Large intestine (tissue), 3 donors: Measurements from ENCODE around the gene MYH11. TPM values are rescaled to one million over a fixed set of nuclear protein-coding genes. Genes with fewer than 3 reads are reported as not detected.

Experiments used
- DNase-seq, 2 donors: peaks; one replicate each; pipeline versions ENCODE4 v3.0.0 to v3.0.0-alpha.2; 2013
- H3K27ac ChIP-seq: one replicate; pipeline ENCODE4 v1.5.1; 2013; ENCODE audit warnings: low read length
- H3K27me3 ChIP-seq: 2 replicates; pipeline ENCODE4 v1.6.1; 2013; ENCODE audit warnings: low read length; ENCODE audit not compliant: control insufficient read depth, insufficient read depth
- H3K36me3 ChIP-seq: 2 replicates; pipeline ENCODE4 v1.6.1; 2013; ENCODE audit warnings: low read length; ENCODE audit not compliant: control insufficient read depth, insufficient read depth
- H3K4me1 ChIP-seq: one replicate; pipeline ENCODE4 v1.6.1; 2013; ENCODE audit warnings: low read length; ENCODE audit not compliant: control insufficient read depth, insufficient read depth
- H3K4me3 ChIP-seq: one replicate; pipeline ENCODE4 v1.5.1; 2013; ENCODE audit warnings: low read length
- H3K9me3 ChIP-seq: one replicate; pipeline ENCODE4 v1.6.1; 2013; ENCODE audit warnings: mild to moderate bottlenecking, low read depth, low read length, moderate library complexity; ENCODE audit not compliant: control insufficient read depth
- WGBS: methylation state at CpG from one replicate; pipeline ENCODE4 v1.1.5; 2013; ENCODE audit warnings: low lambda C conversion rate; ENCODE audit not compliant: insufficient coverage; 5-methylcytosine and 5-hydroxymethylcytosine counted together
- polyA plus RNA-seq: library from polyadenylated mRNA; unstranded; fragments of 120-200 nt; gene quantifications from one replicate; pipeline ENCODE4 v1.2.1, GENCODE V29; 2013

MYH11 gene
- polyA plus RNA-seq, 1 donor, result 401 TPM

GRCh38 chr16:15757630-15758251 lies 99.1 kb downstream of the MYH11 start:
- Histone ChIP-seq H3K27ac (no peak overlapping the region), H3K4me1 (no peaks in the 10 kb centered on the region), H3K9me3 (no peaks in the 10 kb centered on the region), H3K27me3 (no peaks in the 10 kb centered on the region), H3K4me3 (no peak overlapping the region), H3K36me3 (peaks cover 2% of the 10 kb centered on the region)
- DNase-seq, result no peak
- 80% methylated on average over 1 of the region's 23 CpGs for WGBS

- Histone ChIP-seq H3K4me1 (no peaks in the 10 kb centered on the region), H3K27me3 (no peaks in the 10 kb centered on the region), H3K27ac (no peak overlapping the region), H3K9me3 (no peaks in the 10 kb centered on the region), H3K36me3 (no peaks in the 10 kb centered on the region), H3K4me3 (no peak overlapping the region)
- no CpG with 5 or more reads among the region's 10 CpGs for WGBS
- no peak for DNase-seq
Observed at GRCh38 chr16:15757077-15757386, 99.8 kb downstream of the MYH11 start.

- Histone ChIP-seq H3K4me1 (no peaks in the 10 kb centered on the region), H3K4me3 (no peak overlapping the region), H3K9me3 (no peaks in the 10 kb centered on the region), H3K36me3 (no peaks in the 10 kb centered on the region), H3K27ac (no peak overlapping the region), H3K27me3 (no peaks in the 10 kb centered on the region)
- DNase-seq, result no peak
- WGBS, result 86% methylated on average over 2 of the region's 8 CpGs
Observed at GRCh38 chr16:15754821-15755534, 101.8 kb downstream of the MYH11 start.

- Histone ChIP-seq H3K27ac (no peak overlapping the region), H3K4me1 (no peaks in the 10 kb centered on the region)
- WGBS, result no CpG with 5 or more reads among the region's 12 CpGs
Observed at GRCh38 chr16:15752717-15753488, 103.9 kb downstream of the MYH11 start.

GRCh38 chr16:15751940-15752339 lies 104.9 kb downstream of the MYH11 start:
- Histone ChIP-seq H3K4me1 (no peaks in the 10 kb centered on the region), H3K9me3 (no peaks in the 10 kb centered on the region), H3K27me3 (no peaks in the 10 kb centered on the region), H3K27ac (no peak overlapping the region), H3K4me3 (no peak overlapping the region), H3K36me3 (no peaks in the 10 kb centered on the region)
- DNase-seq, result no peak
- no CpG with 5 or more reads among the region's 7 CpGs for WGBS

More at GRCh38 chr16:15752717-15753488, 103.9 kb downstream of the MYH11 start:
- H3K4me3 ChIP-seq, result no peak overlapping the region
- no peaks in the 10 kb centered on the region for H3K36me3 ChIP-seq
- DNase-seq, result no peak
- H3K9me3 ChIP-seq, result no peaks in the 10 kb centered on the region
- no peaks in the 10 kb centered on the region for H3K27me3 ChIP-seq

GRCh38 chr16:15749985-15750384 lies 106.8 kb downstream of the MYH11 start:
- no CpG with 5 or more reads among the region's 18 CpGs for WGBS
- no peaks in the 10 kb centered on the region for H3K27me3 ChIP-seq
- H3K9me3 ChIP-seq, result no peaks in the 10 kb centered on the region
- DNase-seq, result no peak
- H3K36me3 ChIP-seq, result no peaks in the 10 kb centered on the region
- H3K27ac ChIP-seq, result no peak overlapping the region
- H3K4me3 ChIP-seq, result no peak overlapping the region
- H3K4me1 ChIP-seq, result no peaks in the 10 kb centered on the region

GRCh38 chr16:15749371-15749770 lies 107.5 kb downstream of the MYH11 start:
- no peaks in the 10 kb centered on the region for H3K9me3 ChIP-seq
- no peaks in the 10 kb centered on the region for H3K27me3 ChIP-seq
- WGBS, result no CpG with 5 or more reads among the region's 2 CpGs
- H3K4me3 ChIP-seq, result no peak overlapping the region
- H3K27ac ChIP-seq, result no peak overlapping the region
- H3K36me3 ChIP-seq, result no peaks in the 10 kb centered on the region
- no peaks in the 10 kb centered on the region for H3K4me1 ChIP-seq
- no peak for DNase-seq

- Histone ChIP-seq H3K27ac (no peak overlapping the region), H3K27me3 (no peaks in the 10 kb centered on the region), H3K9me3 (no peaks in the 10 kb centered on the region), H3K36me3 (no peaks in the 10 kb centered on the region), H3K4me3 (no peak overlapping the region), H3K4me1 (no peaks in the 10 kb centered on the region)
- no peak for DNase-seq
- no CpG with 5 or more reads among the region's 2 CpGs for WGBS
Observed at GRCh38 chr16:15748654-15749053, 108.2 kb downstream of the MYH11 start.

GRCh38 chr16:15747937-15748336 lies 108.9 kb downstream of the MYH11 start:
- Histone ChIP-seq H3K36me3 (no peaks in the 10 kb centered on the region), H3K4me1 (no peaks in the 10 kb centered on the region), H3K4me3 (no peak overlapping the region), H3K27me3 (no peaks in the 10 kb centered on the region), H3K27ac (no peak overlapping the region), H3K9me3 (no peaks in the 10 kb centered on the region)
- DNase-seq, result no peak
- WGBS, result no CpG with 5 or more reads among the region's 14 CpGs

GRCh38 chr16:15746332-15746731 lies 110.5 kb downstream of the MYH11 start:
- DNase-seq, result no peak
- 100% methylated on average over 1 of the region's 6 CpGs for WGBS
- Histone ChIP-seq H3K27ac (no peak overlapping the region), H3K4me3 (no peak overlapping the region), H3K9me3 (no peaks in the 10 kb centered on the region), H3K4me1 (no peaks in the 10 kb centered on the region), H3K27me3 (no peaks in the 10 kb centered on the region), H3K36me3 (no peaks in the 10 kb centered on the region)
